NT2/D1 (cell line): ENCODE results near the gene ADSS1.

Experiments
- DNase-seq: peaks from one replicate; pipeline ENCODE4 v3.0.0-alpha.2; 2011; ENCODE audit warnings: low read depth, low spot score
- H3K27me3 ChIP-seq: 2 replicates; pipeline ENCODE4 v1.6.0; 2011; ENCODE audit warnings: mild to moderate bottlenecking; ENCODE audit not compliant: insufficient read length, insufficient read depth
- H3K36me3 ChIP-seq: 2 replicates; pipeline ENCODE4 v1.6.1; 2011; ENCODE audit warnings: mild to moderate bottlenecking, low read length, mixed read lengths; ENCODE audit not compliant: insufficient read depth, insufficient read length
- H3K4me1 ChIP-seq: 2 replicates; pipeline ENCODE4 v1.5.1; 2011; ENCODE audit not compliant: insufficient read depth, insufficient read length
- H3K4me3 ChIP-seq: 2 replicates; pipeline ENCODE4 v1.5.1; 2011; ENCODE audit warnings: low read depth; ENCODE audit not compliant: insufficient read length
- H3K9ac ChIP-seq: 2 replicates; pipeline ENCODE4 v1.6.0; 2011; ENCODE audit warnings: low read depth; ENCODE audit not compliant: insufficient read length
- H3K9me3 ChIP-seq: 2 replicates; pipeline ENCODE4 v1.5.1; 2011; ENCODE audit warnings: mild to moderate bottlenecking, low read length; ENCODE audit not compliant: insufficient read depth
- SUZ12 ChIP-seq: IDR thresholded peaks from 2 replicates; pipeline ENCODE4 v1.6.1; 2011; ENCODE audit not compliant: insufficient read length, insufficient read depth; ENCODE audit errors: extremely low read depth
- YY1 ChIP-seq: IDR thresholded peaks from 2 replicates; pipeline ENCODE4 v1.6.1; 2011; ENCODE audit not compliant: insufficient read length, insufficient read depth
- ZNF274 ChIP-seq: IDR thresholded peaks from 2 replicates; pipeline ENCODE4 v1.6.1; 2011; ENCODE audit warnings: mild to moderate bottlenecking, low read depth, low read length

Gene ADSS1

DNA sequence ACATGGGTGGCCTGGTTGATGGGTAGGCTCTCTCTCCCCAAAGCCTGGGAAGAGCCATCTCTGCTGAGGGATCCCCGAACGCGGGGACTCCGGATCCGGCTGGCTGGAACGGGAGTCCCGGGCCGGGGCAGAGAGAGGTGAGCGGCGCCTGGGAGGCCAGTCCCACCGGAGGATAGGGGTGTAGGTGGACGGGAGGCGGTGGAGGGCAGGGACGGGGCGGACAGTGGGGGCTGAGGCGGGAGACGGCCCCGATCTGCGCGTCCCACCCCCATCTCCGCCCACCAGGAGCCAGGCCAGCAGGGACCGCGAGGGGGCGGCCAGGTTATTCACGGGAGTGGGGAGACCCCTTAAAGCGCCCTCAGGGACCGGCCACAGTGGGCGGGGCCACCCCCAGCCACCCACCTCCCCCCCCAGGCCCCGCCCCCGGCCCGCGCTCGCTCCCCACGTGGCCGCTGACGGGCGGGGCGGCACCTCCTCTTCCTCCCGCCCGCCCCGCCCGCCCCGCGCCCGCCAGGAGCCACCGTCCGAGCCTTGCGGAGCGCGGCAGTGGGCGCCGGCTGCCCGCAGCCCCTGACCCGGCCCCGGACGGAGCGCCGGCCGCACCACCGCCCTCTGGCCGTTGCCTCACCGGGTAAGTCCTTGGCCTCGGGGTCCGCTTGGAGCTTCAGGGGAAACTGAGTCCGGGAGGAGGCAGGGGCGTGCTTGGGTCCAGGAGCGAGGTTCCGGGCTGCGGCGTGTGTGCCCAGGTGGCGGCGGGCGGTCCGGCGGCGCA lies 34.7 kb upstream of the ADSS1 start, which contains the start of gene INF2:
Gene INF2 (plus strand): TSS at position 510 of the 772 bp plus-strand sequence. CDS start 11,748 bp downstream, outside the sequence.
- H3K4me1 ChIP-seq: peaks cover 32% of the 10 kb centered on the region
- H3K4me3 ChIP-seq: peak within 1 kb of the TSS; percentile 71
- no peaks in the 10 kb centered on the region for H3K27me3 ChIP-seq
- TF ChIP-seq SUZ12: no peak
- no peak for TF ChIP-seq ZNF274
- TF ChIP-seq YY1: no peak
- peaks cover 37% of the 10 kb centered on the region for H3K36me3 ChIP-seq
- peak within 1 kb of the TSS; percentile 88 for H3K9ac ChIP-seq
- DNase-seq: no peak
- no peaks in the 10 kb centered on the region for H3K9me3 ChIP-seq

DNA sequence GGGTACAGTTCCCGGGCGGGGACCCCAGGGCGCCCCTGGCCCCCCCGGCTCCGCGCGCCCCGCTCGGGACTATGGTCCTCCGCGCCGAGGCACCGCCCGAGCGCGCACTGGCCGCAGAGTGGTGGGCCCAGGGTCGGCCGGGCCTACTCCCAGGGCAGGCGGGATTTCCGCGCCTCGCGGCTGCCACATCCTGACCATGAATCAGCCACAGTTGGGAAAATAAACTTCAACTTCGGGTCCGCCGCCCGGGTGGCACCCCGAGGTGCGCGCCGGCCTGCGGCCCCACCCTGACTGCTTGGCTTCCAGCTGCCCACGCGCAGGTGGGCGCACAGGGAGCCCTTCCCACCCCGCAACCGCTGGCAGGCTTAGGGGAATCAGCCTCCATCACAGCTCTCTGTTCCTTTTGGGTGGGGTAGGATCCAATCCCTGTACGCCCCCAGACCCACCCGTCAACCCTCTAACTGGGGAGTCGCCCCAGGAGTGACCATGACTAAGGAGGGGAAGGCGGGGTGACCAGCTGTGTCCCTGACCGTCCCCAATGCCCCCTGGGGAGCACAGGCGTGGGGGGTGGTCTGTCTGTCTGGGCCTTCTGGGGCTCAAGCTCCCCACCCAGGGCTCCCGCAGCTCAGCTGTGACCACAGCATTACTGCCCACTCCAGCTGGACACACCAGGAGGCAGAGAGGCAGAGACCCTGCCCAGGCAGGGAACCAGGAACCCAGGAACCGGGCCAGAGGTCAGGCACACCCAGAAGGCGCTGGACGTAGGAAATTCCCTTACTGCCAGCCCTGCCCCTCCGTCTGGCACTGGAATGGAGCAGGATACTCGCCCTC lies 33.9 kb upstream of the ADSS1 start:
- H3K9me3 ChIP-seq: no peaks in the 10 kb centered on the region
- DNase-seq: no peak
- no peak for TF ChIP-seq ZNF274
- no peak for TF ChIP-seq YY1
- no peak for TF ChIP-seq SUZ12
- H3K27me3 ChIP-seq: no peaks in the 10 kb centered on the region
- peaks cover 37% of the 10 kb centered on the region for H3K4me1 ChIP-seq
- peak overlapping the region; percentile 71 for H3K4me3 ChIP-seq
- peaks cover 41% of the 10 kb centered on the region for H3K36me3 ChIP-seq
- peak overlapping the region; percentile 88 for H3K9ac ChIP-seq

DNA sequence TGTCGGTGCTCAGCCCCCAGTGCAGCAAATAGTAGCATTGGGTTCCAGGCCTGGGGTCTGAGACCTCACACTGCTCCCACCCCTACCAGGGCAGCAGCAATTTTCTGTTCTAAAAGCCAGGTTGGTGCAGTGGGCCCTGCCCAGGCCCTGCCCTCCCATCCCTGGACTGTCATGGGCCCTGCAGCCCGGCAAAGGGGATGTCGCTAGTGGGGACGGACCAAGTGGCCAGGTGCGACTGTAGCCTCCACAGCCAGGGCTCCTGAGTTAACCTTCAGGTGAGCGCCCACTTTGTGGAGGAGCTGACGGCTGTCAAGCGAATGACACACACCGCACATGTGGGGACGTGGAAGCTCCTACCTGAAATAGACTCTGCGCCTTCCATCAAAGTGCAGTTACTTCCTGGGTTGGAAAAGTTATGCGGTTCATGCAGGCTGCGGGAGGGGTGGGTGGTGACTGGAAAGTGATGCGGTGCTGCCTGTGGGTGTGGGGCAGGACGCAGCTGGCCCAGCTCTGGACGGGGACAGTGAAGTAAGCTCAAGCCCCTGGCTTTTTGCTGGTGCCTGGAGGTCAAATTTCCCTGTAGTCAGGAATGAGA lies 33.1 kb upstream of the ADSS1 start:
- Histone ChIP-seq H3K4me3 (peak overlapping the region; percentile 71), H3K9ac (peak overlapping the region; percentile 88), H3K36me3 (peaks cover 45% of the 10 kb centered on the region), H3K9me3 (no peaks in the 10 kb centered on the region), H3K4me1 (peaks cover 40% of the 10 kb centered on the region), H3K27me3 (no peaks in the 10 kb centered on the region)
- no peak for DNase-seq
- no peak for TF ChIP-seq ZNF274
- TF ChIP-seq YY1: no peak
- no peak for TF ChIP-seq SUZ12

DNA sequence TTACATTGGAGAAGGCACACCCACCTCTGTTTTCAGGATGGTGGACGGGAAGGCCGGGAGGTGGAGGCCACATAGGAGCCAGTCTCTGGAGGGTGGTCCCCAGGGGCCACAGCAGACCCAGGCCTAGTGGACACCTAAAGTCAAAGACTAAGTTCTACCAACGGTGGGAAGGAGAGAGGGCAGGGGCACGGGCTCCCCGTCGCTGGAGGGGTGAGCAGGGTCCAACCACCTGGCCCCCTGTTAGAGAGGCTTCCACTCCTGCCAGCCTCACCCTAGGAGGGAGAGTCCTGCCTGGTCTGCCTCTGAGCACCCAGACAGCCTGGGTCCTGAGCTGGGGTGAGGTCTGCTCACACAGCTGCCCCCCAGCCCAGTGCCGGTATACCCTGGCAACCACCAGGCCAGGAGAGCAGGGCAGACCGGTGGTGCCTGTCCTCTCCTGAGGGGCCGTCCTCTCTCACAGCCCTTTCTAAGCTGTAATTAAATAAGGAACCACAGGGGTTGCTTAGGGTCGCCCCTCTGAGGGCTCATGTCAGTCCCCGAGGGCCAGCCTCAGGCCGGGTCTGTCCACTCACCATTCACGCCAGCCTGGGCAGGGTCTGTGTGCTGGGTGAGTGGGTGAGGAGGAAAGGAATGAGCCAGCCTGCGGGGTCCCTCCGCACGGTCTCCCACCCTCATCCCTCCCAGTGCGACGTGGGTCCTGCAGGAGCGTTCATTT lies 32.3 kb upstream of the ADSS1 start:
- peak overlapping the region; percentile 21 for H3K9ac ChIP-seq
- TF ChIP-seq YY1: no peak
- H3K4me3 ChIP-seq: peak overlapping the region; percentile 71

DNA sequence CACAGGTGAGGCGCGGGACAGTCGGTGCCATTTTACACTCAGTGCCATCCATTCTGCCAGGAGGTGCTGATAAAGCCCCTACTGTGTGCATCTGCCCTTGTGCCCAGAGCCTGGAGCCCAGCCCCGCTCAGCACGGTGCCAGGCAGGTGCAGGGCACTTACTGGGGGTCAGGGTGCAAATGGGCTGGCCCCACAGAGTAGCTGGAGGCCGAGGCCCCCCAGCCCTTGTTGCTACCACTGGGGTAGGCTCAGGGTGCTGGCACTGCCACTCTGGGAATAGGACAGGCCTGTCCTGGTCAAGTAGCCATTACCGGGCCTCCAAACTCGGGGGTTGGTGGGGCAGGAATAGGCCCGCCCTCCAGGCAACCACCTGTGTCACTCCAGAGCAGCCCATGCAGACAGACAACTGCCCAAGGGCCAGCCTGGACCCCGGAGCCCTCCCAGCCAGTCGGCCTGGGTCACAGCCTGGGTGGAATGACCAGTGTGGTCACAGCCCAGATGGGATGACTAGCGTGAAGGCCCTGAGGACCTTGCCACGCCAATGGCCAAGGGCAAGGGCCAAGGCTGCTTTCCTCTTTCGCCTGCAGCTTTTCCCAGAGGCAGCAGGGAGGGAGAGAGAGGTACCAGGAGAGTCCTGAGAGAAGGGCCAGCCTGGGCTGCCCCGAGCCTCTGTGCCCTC lies 31.6 kb upstream of the ADSS1 start:
- Histone ChIP-seq H3K9ac (peak overlapping the region; percentile 21), H3K27me3 (no peaks in the 10 kb centered on the region), H3K9me3 (no peaks in the 10 kb centered on the region), H3K36me3 (peaks cover 54% of the 10 kb centered on the region), H3K4me1 (peaks cover 50% of the 10 kb centered on the region), H3K4me3 (no peak overlapping the region)
- no peak for DNase-seq
- TF ChIP-seq SUZ12: no peak
- no peak for TF ChIP-seq ZNF274
- TF ChIP-seq YY1: no peak

More for the DNA sequence above, 32.3 kb upstream of the ADSS1 start:
- H3K9me3 ChIP-seq: no peaks in the 10 kb centered on the region
- peaks cover 44% of the 10 kb centered on the region for H3K4me1 ChIP-seq
- no peaks in the 10 kb centered on the region for H3K27me3 ChIP-seq
- peaks cover 52% of the 10 kb centered on the region for H3K36me3 ChIP-seq
- no peak for DNase-seq

DNA sequence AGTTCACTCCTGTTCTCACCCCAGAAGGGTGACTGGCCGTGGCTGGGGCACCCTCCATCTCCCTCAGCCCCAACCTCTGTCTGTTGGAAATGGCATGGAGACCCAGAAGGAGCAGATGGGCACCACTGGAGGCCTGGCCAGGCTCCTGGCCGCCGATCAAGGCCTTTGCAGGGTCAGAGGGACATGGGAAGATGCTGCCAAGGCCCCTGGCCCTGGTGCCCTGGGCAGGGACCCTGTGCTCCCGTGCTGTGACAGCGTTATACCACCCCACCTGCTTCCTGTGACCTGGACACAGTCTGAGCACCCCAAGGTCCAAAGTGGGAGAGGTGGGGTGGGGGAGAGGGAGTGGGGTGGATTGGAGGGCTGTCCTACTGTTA lies 31.1 kb upstream of the ADSS1 start:
- Histone ChIP-seq H3K9me3 (no peaks in the 10 kb centered on the region), H3K4me1 (peaks cover 55% of the 10 kb centered on the region), H3K9ac (no peak overlapping the region), H3K36me3 (peaks cover 56% of the 10 kb centered on the region), H3K27me3 (no peaks in the 10 kb centered on the region), H3K4me3 (no peak overlapping the region)
- no peak for TF ChIP-seq ZNF274
- TF ChIP-seq YY1: no peak
- no peak for TF ChIP-seq SUZ12
- DNase-seq: no peak
